Uterus (tissue), 2 donors: ENCODE measurements around the gene PRKCE.

ENCODE experiments used
- POLR2A ChIP-seq, 2 donors: fragments of 450-650 bp; IDR thresholded peaks; one replicate each; pipeline ENCODE4 v1.6.1; 2016; ENCODE audit warnings: antibody characterized with exemption in 2 of 2, mild to moderate bottlenecking in 1 of 2, moderate library complexity in 1 of 2
- TF ChIP-seq, protein P1 (sequence below), 4 experiments: fragments of 200-600 bp in 2 of 4; fragments of 450-650 bp in 2 of 4; sonication (generic) in 2 of 4; IDR thresholded peaks; one replicate each; pipeline ENCODE4 v1.5.1; 2016 to 2019; ENCODE audit warnings: antibody characterized with exemption in 4 of 4, mild to moderate bottlenecking in 2 of 4, moderate library complexity in 1 of 4

- TF ChIP-seq, protein P1, sequence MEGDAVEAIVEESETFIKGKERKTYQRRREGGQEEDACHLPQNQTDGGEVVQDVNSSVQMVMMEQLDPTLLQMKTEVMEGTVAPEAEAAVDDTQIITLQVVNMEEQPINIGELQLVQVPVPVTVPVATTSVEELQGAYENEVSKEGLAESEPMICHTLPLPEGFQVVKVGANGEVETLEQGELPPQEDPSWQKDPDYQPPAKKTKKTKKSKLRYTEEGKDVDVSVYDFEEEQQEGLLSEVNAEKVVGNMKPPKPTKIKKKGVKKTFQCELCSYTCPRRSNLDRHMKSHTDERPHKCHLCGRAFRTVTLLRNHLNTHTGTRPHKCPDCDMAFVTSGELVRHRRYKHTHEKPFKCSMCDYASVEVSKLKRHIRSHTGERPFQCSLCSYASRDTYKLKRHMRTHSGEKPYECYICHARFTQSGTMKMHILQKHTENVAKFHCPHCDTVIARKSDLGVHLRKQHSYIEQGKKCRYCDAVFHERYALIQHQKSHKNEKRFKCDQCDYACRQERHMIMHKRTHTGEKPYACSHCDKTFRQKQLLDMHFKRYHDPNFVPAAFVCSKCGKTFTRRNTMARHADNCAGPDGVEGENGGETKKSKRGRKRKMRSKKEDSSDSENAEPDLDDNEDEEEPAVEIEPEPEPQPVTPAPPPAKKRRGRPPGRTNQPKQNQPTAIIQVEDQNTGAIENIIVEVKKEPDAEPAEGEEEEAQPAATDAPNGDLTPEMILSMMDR (IDR thresholded peaks at IDR 0.05): no peak
- TF ChIP-seq POLR2A (IDR thresholded peaks at IDR 0.05): no peak
Measured at GRCh38 chr2:46014911-46015654, 363.6 kb downstream of the PRKCE start.
